Measurements from ENCODE around the gene KIF5A. TPM values are rescaled to one million over a fixed set of nuclear protein-coding genes. Genes with fewer than 3 reads are reported as not detected.

The KIF5A gene
- total and polyA plus RNA-seq, 2 of the 4 experiments (the other 2 are of a cell fraction) = 0.15 to 0.18 TPM

GRCh38 chr12:57543581-57543980, 6.3 kb upstream of the KIF5A start:
- Histone ChIP-seq H3K36me3 (ENCODE audit: control insufficient read depth, insufficient read depth, low read length) (peaks cover 24% of the 10 kb centered on the region), H3K4me1 (ENCODE audit: control insufficient read depth, insufficient read depth, low read length) (peaks cover 13% of the 10 kb centered on the region), H3K14ac (replicated peaks; ENCODE audit: low read depth, low read length) (no peak overlapping the region), H2BK20ac (ENCODE audit: low read depth, low read length) (no peak overlapping the region), H3K27me3 (ENCODE audit: control insufficient read depth, insufficient read depth, low read length) (peaks cover 4% of the 10 kb centered on the region), H3K18ac (ENCODE audit: low read depth, low read length) (no peak overlapping the region), H3K9ac (ENCODE audit: low read depth, low read length) (no peak overlapping the region), H2AK9ac (replicated peaks; ENCODE audit: low read depth, low read length, poor library complexity) (no peak overlapping the region), H3K56ac (ENCODE audit: extremely low read depth, insufficient read depth, low read length) (no peak overlapping the region), H4K8ac (ENCODE audit: low read depth in 2 of 2, low read length in 2 of 2) (no peak overlapping the region), H2AFZ (replicated peaks; ENCODE audit: low read length, poor library complexity) (no peak overlapping the region), H3K4ac (ENCODE audit: low read depth, low read length) (no peak overlapping the region), H3K4me2 (ENCODE audit: low read depth, low read length) (no peak overlapping the region), H3K23ac (ENCODE audit: low read depth, low read length) (no peak overlapping the region), H2AK5ac (ENCODE audit: low read depth, low read length) (no peak overlapping the region), H4K91ac (ENCODE audit: insufficient read depth, low read depth, low read length) (no peak overlapping the region), H2BK120ac (ENCODE audit: low read depth, low read length) (no peak overlapping the region), H3K4me3 (ENCODE audit: insufficient read depth, low read depth, low read length) (no peak overlapping the region), H4K5ac (ENCODE audit: low read depth, low read length) (no peak overlapping the region), H3K79me1 (ENCODE audit: low read depth in 1 of 2, low read length in 2 of 2) (peaks cover 33 to 64% of the 10 kb centered on the region in 2 experiments), H3K9me3 (ENCODE audit: control insufficient read depth, insufficient read depth, low read length) (no peaks in the 10 kb centered on the region), H3K27ac (ENCODE audit: insufficient read depth, low read length) (no peak overlapping the region), H2BK15ac (ENCODE audit: low read depth, low read length) (no peak overlapping the region), H2BK5ac (ENCODE audit: low read depth, low read length, poor library complexity, severe bottlenecking) (no peak overlapping the region), H3K9me1 (ENCODE audit: insufficient read depth, low read length) (peaks cover 23% of the 10 kb centered on the region), H4K20me1 (ENCODE audit: insufficient read depth, low read length) (peaks cover 42% of the 10 kb centered on the region)
- TF ChIP-seq USF2 (IDR thresholded peaks at IDR 0.05; ENCODE audit: low read depth, low read length) (no peak), NFE2L2 (IDR thresholded peaks at IDR 0.05; ENCODE audit: low read depth, low read length) (no peak), MAFK (IDR thresholded peaks at IDR 0.05; ENCODE audit: low read depth, low read length) (no peak), SMC3 (IDR thresholded peaks at IDR 0.05; ENCODE audit: low read depth, low read length) (no peak), POLR2A (IDR thresholded peaks at IDR 0.05; ENCODE audit: low read depth, low read length) (no peak), RCOR1 (IDR thresholded peaks at IDR 0.05; ENCODE audit: insufficient replicate concordance, low read length) (no peak), BHLHE40 (IDR thresholded peaks at IDR 0.05; ENCODE audit: low read depth, low read length) (no peak)
- dilution Hi-C loops (cut with HindIII; ENCODE audit: low sequenced_read_pairs, unreplicated experiment) = no loop called here
- intact Hi-C loops (cut with micrococcal nuclease) = no loop called here
- no TSS peak for BruUV-seq (replicated peaks)
- DNase-seq (peak; percentile 18), ATAC-seq (ENCODE audit: low read depth) (no peak)
- in situ Hi-C loops (cut with MboI; ENCODE audit: low sequenced_read_pairs) = no loop called here
- 100% methylated on average over 2 of the region's 2 CpGs; no CpG with 5 or more reads in 1 of the 2 experiments for WGBS, 2 experiments (ENCODE audit: extremely low coverage in 2 of 2, insufficient read length in 1 of 2)
- POLR2A ChIA-PET (ENCODE audit: unreplicated experiment) = no interaction called here
- CTCF ChIA-PET = no interaction called here
